ENCODE data around the gene MERTK. TPM values are rescaled to one million over a fixed set of nuclear protein-coding genes. Genes with fewer than 3 reads are reported as not detected.

The MERTK gene
- total RNA-seq, 1 experiment from 2014 or later: 14.5 TPM

DNA sequence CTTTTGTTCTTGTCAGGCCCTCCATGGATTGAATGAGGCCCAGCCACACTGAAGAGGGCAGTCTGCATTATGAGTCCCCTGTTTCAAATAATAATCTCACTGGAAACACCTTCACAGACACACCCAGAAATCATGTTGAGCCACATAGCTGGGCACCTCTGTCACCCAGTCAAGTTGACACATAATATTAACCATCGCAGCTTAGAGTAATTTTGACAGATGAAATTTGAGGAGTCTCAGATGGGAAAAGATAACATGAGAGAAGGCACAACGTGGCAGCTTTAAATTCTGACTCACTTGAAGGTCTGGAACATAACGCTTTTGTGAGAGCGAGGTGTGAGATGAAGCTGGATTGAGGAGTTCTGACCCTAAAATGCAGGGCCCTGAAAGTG lies 85.8 kb downstream of the MERTK start:
- 0 out of 2 replicates have a peak, but pooled peaks cover 2% of the 10 kb centered on the region for H3K4me1 ChIP-seq (ENCODE audit: control insufficient read depth, insufficient read depth, low read length)
- intact Hi-C loops (cut with micrococcal nuclease; ENCODE audit: unreplicated experiment) (no loop called here), in situ Hi-C loops (cut with HindIII; ENCODE audit: low pct_unique_long_range_greater_than_20kb, low sequenced_read_pairs) (no loop called here)
- POLR2A ChIA-PET: no interaction called here
- TF ChIP-seq, protein P1, sequence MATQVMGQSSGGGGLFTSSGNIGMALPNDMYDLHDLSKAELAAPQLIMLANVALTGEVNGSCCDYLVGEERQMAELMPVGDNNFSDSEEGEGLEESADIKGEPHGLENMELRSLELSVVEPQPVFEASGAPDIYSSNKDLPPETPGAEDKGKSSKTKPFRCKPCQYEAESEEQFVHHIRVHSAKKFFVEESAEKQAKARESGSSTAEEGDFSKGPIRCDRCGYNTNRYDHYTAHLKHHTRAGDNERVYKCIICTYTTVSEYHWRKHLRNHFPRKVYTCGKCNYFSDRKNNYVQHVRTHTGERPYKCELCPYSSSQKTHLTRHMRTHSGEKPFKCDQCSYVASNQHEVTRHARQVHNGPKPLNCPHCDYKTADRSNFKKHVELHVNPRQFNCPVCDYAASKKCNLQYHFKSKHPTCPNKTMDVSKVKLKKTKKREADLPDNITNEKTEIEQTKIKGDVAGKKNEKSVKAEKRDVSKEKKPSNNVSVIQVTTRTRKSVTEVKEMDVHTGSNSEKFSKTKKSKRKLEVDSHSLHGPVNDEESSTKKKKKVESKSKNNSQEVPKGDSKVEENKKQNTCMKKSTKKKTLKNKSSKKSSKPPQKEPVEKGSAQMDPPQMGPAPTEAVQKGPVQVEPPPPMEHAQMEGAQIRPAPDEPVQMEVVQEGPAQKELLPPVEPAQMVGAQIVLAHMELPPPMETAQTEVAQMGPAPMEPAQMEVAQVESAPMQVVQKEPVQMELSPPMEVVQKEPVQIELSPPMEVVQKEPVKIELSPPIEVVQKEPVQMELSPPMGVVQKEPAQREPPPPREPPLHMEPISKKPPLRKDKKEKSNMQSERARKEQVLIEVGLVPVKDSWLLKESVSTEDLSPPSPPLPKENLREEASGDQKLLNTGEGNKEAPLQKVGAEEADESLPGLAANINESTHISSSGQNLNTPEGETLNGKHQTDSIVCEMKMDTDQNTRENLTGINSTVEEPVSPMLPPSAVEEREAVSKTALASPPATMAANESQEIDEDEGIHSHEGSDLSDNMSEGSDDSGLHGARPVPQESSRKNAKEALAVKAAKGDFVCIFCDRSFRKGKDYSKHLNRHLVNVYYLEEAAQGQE (IDR thresholded peaks at IDR 0.05; ENCODE audit: insufficient read depth in 1 of 2, low read depth in 2 of 2, low read length in 1 of 2): no peak
- no peak for TF ChIP-seq SIN3A (IDR thresholded peaks at IDR 0.05; ENCODE audit: borderline replicate concordance, insufficient read depth, low read depth, low read length)
- TF ChIP-seq POLR2AphosphoS5 (IDR thresholded peaks at IDR 0.05; ENCODE audit: low read depth, low read length): no peak
- TF ChIP-seq, protein P2, sequence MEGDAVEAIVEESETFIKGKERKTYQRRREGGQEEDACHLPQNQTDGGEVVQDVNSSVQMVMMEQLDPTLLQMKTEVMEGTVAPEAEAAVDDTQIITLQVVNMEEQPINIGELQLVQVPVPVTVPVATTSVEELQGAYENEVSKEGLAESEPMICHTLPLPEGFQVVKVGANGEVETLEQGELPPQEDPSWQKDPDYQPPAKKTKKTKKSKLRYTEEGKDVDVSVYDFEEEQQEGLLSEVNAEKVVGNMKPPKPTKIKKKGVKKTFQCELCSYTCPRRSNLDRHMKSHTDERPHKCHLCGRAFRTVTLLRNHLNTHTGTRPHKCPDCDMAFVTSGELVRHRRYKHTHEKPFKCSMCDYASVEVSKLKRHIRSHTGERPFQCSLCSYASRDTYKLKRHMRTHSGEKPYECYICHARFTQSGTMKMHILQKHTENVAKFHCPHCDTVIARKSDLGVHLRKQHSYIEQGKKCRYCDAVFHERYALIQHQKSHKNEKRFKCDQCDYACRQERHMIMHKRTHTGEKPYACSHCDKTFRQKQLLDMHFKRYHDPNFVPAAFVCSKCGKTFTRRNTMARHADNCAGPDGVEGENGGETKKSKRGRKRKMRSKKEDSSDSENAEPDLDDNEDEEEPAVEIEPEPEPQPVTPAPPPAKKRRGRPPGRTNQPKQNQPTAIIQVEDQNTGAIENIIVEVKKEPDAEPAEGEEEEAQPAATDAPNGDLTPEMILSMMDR (IDR thresholded peaks at IDR 0.05): no peak
- no peak for TF ChIP-seq TCF7L2 (IDR thresholded peaks at IDR 0.05; ENCODE audit: low read depth, low read length)
- CTCF ChIA-PET: interaction anchor here (0.5 kb wide), 1 partner anchor 28 kb away, joined by 3 read pairs; no protein-coding TSS in a partner anchor
- no peak for ATAC-seq
- H3K36me3 ChIP-seq (ENCODE audit: control insufficient read depth, insufficient read depth, low read length): no peaks in the 10 kb centered on the region; the same call in 1 of the 2 replicates
- no peaks in the 10 kb centered on the region for H3K27me3 ChIP-seq (ENCODE audit: control insufficient read depth, insufficient read depth, low read length)
- no peak overlapping the region for H3K27ac ChIP-seq (ENCODE audit: low read length)
- DNase-seq (ENCODE audit: low read depth, low spot score): no peak
- H3K9me3 ChIP-seq (ENCODE audit: control insufficient read depth, insufficient read depth, low read depth, low read length): no peaks in the 10 kb centered on the region
- H3K4me3 ChIP-seq (ENCODE audit: low read depth in 2 of 2, low read length in 2 of 2): no peak overlapping the region
- no TSS peak for BruUV-seq (replicated peaks)

DNA sequence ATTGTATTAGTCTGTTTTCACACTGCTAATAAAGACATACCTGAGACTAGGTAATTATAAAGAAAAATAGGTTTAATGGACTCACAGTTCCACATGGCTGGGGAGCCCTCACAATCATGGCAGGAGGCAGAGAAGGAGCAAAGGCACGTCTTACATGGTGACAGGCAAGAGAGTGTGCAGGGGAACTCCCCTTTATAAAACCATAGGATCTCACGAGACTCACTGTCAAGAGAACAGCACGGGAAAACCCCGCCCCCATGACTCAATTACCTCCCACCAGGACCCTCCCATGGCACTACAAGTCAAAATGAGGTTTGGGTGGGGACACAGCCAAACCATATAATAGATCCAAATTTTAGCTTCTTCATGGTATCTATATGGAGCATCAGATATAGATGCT lies 87.1 kb downstream of the MERTK start:
- POLR2A ChIA-PET: no interaction called here
- Histone ChIP-seq H3K4me1 (ENCODE audit: control insufficient read depth, insufficient read depth, low read length) (0 out of 2 replicates have a peak, but pooled peaks cover 2% of the 10 kb centered on the region), H3K4me3 (ENCODE audit: low read depth in 2 of 2, low read length in 2 of 2) (no peak overlapping the region), H3K27ac (ENCODE audit: low read length) (no peak overlapping the region), H3K9me3 (ENCODE audit: control insufficient read depth, insufficient read depth, low read depth, low read length) (no peaks in the 10 kb centered on the region), H3K27me3 (ENCODE audit: control insufficient read depth, insufficient read depth, low read length) (no peaks in the 10 kb centered on the region), H3K36me3 (ENCODE audit: control insufficient read depth, insufficient read depth, low read length) (no peaks in the 10 kb centered on the region; the same call in 1 of the 2 replicates)
- in situ Hi-C loops (cut with HindIII; ENCODE audit: low pct_unique_long_range_greater_than_20kb, low sequenced_read_pairs): no loop called here
- ATAC-seq (no peak), DNase-seq (ENCODE audit: low read depth, low spot score) (no peak)
- CTCF ChIA-PET: no interaction called here
- intact Hi-C loops (cut with micrococcal nuclease; ENCODE audit: unreplicated experiment): no loop called here
- TF ChIP-seq POLR2AphosphoS5 (IDR thresholded peaks at IDR 0.05; ENCODE audit: low read depth, low read length) (no peak), TCF7L2 (IDR thresholded peaks at IDR 0.05; ENCODE audit: low read depth, low read length) (no peak), SIN3A (IDR thresholded peaks at IDR 0.05; ENCODE audit: borderline replicate concordance, insufficient read depth, low read depth, low read length) (no peak)
- TF ChIP-seq, protein P2 (IDR thresholded peaks at IDR 0.05): no peak
- TF ChIP-seq, protein P1 (IDR thresholded peaks at IDR 0.05; ENCODE audit: insufficient read depth in 1 of 2, low read depth in 2 of 2, low read length in 1 of 2): no peak
- no TSS peak for BruUV-seq (replicated peaks)
